K562 (cell line): Measurements from ENCODE around the gene KDM4C.

Experiments used
- CTCF ChIP-seq, 3 experiments: IDR thresholded peaks in 2 of 3; conservative IDR thresholded peaks in 1 of 3; 2 replicates each; pipeline ENCODE4 v1.5.1; 2011 to 2012; ENCODE audit warnings: low read length in 3 of 3, mild to moderate bottlenecking in 3 of 3, control low read depth in 2 of 3, improper control_type of control experiment in 1 of 3, inconsistent platforms in 1 of 3, low read depth in 1 of 3, mixed read lengths in 1 of 3, moderate library complexity in 1 of 3; ENCODE audit not compliant: insufficient read depth in 2 of 3
- DMBX1 ChIP-seq: fragments of 250-450 bp; sonication (Bioruptor Pico); IDR thresholded peaks from 2 replicates; pipeline ENCODE4 v1.8.0; 2022; ENCODE audit warnings: inconsistent platforms, mild to moderate bottlenecking, moderate library complexity, borderline replicate concordance
- JUND ChIP-seq, 2 experiments: IDR thresholded peaks; 2 replicates in 1 of 2; 3 replicates in 1 of 2; pipeline ENCODE4 v1.6.1; 2011; ENCODE audit warnings: borderline replicate concordance in 2 of 2, low read depth in 2 of 2, low read length in 2 of 2, improper control_type of control experiment in 1 of 2, missing biosample characterization in 1 of 2, missing genetic modification characterization in 1 of 2, missing genetic modification reagents in 1 of 2
- POLR2AphosphoS2 ChIP-seq: IDR thresholded peaks from 2 replicates; pipeline ENCODE4 v1.6.1; 2012; ENCODE audit warnings: low read length, improper control_type of control experiment
- REST ChIP-seq, 2 experiments: fragments of 450-650 bp; formaldehyde crosslinking in 1 of 2; IDR thresholded peaks; 2 replicates each; pipeline versions ENCODE4 v1.4.0 to v1.6.1; 2014 to 2020; ENCODE audit warnings: mild to moderate bottlenecking in 2 of 2, borderline replicate concordance in 1 of 2, low read depth in 1 of 2
- TF ChIP-seq, protein P1 (sequence below): fragments of 250-450 bp; sonication (Bioruptor Pico); IDR thresholded peaks from 2 replicates; pipeline ENCODE4 v1.8.0; 2021; ENCODE audit warnings: moderate library complexity, mild to moderate bottlenecking, inconsistent platforms
- TF ChIP-seq, protein P2 (sequence below), 2 experiments: fragments of 450-650 bp in 1 of 2; sonication (generic) in 1 of 2; formaldehyde crosslinking in 1 of 2; IDR thresholded peaks in 1 of 2; conservative IDR thresholded peaks in 1 of 2; 2 replicates each; pipeline versions ENCODE4 v1.6.1 to v1.8.1; 2016 to 2023; ENCODE audit warnings: mild to moderate bottlenecking in 2 of 2, moderate library complexity in 2 of 2, inconsistent platforms in 1 of 2, missing genetic modification reagents in 1 of 2

DNA sequence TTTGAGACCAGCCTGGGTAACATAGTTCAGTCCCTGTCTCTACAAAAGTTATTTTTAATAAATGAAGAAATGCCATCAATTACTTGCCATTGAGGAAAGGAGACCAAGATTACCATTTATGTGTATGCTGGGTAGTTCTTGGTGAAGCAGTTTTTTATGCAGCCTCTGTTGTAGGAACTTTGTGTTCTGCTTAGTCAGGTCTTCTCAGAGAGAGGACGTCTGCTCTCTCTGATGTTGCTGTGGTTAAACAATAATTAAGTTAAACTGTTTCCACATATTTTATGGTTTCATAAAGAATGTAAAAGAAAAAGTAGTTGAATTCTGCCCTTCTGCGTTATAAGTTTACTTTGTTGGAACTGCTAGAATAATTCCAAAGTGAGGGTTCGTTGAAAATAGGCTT, 210.5 kb downstream of the KDM4C start:
- no peak for TF ChIP-seq CTCF (IDR thresholded peaks at IDR 0.05 in 2 of 3, conservative IDR thresholded peaks at IDR 0.05 in 1 of 3; ENCODE audit: insufficient read depth in 2 of 3, low read depth in 1 of 3, low read length in 3 of 3)
- TF ChIP-seq DMBX1, result no peak
- TF ChIP-seq, protein P1, sequence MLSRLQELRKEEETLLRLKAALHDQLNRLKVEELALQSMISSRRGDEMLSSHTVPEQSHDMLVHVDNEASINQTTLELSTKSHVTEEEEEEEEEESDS (CRISPR knock-in tag), result no peak
- TF ChIP-seq POLR2AphosphoS2, result no peak
- TF ChIP-seq JUND (IDR thresholded peaks at IDR 0.05; ENCODE audit: borderline replicate concordance, low read depth, low read length), result no peak
- TF ChIP-seq JUND (tag; IDR thresholded peaks at IDR 0.05; ENCODE audit: borderline replicate concordance, low read depth, low read length), result no peak
- no peak for TF ChIP-seq REST (IDR thresholded peaks at IDR 0.05; ENCODE audit: borderline replicate concordance)
- TF ChIP-seq REST (CRISPR knock-in tag; IDR thresholded peaks at IDR 0.05; ENCODE audit: low read depth), result no peak
- TF ChIP-seq, protein P2, sequence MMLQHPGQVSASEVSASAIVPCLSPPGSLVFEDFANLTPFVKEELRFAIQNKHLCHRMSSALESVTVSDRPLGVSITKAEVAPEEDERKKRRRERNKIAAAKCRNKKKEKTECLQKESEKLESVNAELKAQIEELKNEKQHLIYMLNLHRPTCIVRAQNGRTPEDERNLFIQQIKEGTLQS (IDR thresholded peaks at IDR 0.05), result no peak
- TF ChIP-seq, protein P2 (CRISPR knock-in tag; conservative IDR thresholded peaks at IDR 0.05), result no peak
